Right renal pelvis (tissue), 4 donors: ENCODE results near the gene NR2C2. TPM values are rescaled to one million over a fixed set of nuclear protein-coding genes. Genes with fewer than 3 reads are reported as not detected.

Experiments used
- DNase-seq, 4 donors: peaks; one replicate each; pipeline ENCODE4 v3.0.0-alpha.2; 2013; ENCODE audit warnings: low read depth in 4 of 4, low spot score in 3 of 4, missing footprints in 1 of 4
- polyA plus RNA-seq, 4 donors: library from polyadenylated mRNA; unstranded; fragments of 120-200 nt; gene quantifications; one replicate each; pipeline ENCODE4 v1.2.1, GENCODE V29; 2013; ENCODE audit not compliant: insufficient read length in 4 of 4

NR2C2 gene
- polyA plus RNA-seq, 4 donors, result 38.3 to 47.1 (median 41.1) TPM

- DNase-seq, result no peak
Measured at GRCh38 chr3:15094187-15094875, 146.9 kb downstream of the NR2C2 start.

- DNase-seq, result no peak
Measured at GRCh38 chr3:15096046-15096445, 148.7 kb downstream of the NR2C2 start.

DNA sequence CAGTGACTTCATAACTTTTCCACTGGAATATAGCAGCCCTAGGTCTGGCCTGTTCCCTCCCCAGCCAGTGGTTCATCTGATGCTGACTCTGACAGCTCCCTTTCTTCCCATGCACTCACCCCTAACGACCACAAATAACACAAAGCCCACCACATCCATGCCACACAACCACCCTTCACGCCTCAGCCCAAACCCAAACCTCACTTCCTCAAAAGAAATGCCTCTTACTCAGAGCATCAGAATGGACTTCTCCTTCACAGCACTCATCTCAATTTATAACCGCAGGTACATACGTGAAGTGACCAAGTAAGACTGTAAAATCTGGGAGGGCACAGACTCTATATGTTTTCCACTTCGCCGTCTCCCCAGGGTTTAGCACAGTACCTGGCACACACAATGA lies 150.5 kb downstream of the NR2C2 start:
- no peak for DNase-seq

Other genes starting within 250 kb of the NR2C2 start
- 10 to 100 TPM; 22.9 to 26.6 (median 24.8) TPM for gene FGD5, start 128.6 kb upstream of the NR2C2 start, polyA plus RNA-seq
- gene MRPS25, start 117.7 kb downstream of the NR2C2 start, polyA plus RNA-seq, result 10 to 100 TPM; 61.8 to 73.9 (median 62.5) TPM
- gene RBSN, start 151.6 kb downstream of the NR2C2 start, polyA plus RNA-seq, result 10 to 100 TPM; 21.6 to 25.8 (median 24.4) TPM